SU-DHL-6 (cell line): Measurements from ENCODE around the gene PTPRG.

Experiments used
- EZH2phosphoT487 ChIP-seq: fragments of 200-600 bp; sonication (generic), shearing (Covaris generic); conservative IDR thresholded peaks from 2 replicates; pipeline ENCODE4 v1.6.1; 2018; ENCODE audit warnings: mild to moderate bottlenecking, antibody characterized with exemption, low read length, moderate library complexity, mixed read lengths
- TF ChIP-seq, protein P1 (sequence below): fragments of 200-600 bp; sonication (generic); IDR thresholded peaks from one replicate; pipeline ENCODE4 v1.5.1; 2017; ENCODE audit warnings: antibody characterized with exemption, mild to moderate bottlenecking, low read length, moderate library complexity; ENCODE audit not compliant: insufficient read depth, poor library complexity, severe bottlenecking

DNA sequence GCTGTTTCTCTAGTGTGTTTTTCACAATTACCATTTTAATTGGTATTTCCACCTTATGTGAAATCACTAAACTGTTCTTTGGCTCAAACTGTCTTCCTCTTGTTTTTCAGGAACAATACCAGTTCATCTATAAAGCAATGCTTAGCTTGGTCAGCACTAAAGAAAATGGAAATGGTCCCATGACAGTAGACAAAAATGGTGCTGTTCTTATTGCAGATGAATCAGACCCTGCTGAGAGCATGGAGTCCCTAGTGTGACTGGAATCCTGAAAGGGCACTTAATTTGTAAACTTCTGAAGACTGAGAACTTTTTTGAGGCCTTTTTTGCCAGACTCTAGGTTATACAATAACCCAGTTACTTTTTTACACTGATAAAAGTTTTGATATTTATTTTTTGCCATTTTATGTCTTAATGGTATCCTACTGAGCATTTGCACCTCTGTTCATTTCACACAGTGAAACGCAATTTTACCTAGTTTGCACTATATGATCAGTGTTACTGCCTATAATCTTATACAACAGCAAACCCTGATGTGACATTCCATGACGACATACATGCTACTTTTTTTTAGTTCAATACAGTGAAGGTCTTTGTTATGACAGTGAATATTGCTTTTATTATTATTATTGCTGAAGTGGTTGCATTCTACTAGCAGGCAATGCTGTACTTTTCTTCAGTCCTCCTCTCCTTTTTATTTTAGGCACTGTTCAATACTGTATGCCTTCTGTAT, 731.8 kb downstream of the PTPRG start:
- TF ChIP-seq, protein P1, sequence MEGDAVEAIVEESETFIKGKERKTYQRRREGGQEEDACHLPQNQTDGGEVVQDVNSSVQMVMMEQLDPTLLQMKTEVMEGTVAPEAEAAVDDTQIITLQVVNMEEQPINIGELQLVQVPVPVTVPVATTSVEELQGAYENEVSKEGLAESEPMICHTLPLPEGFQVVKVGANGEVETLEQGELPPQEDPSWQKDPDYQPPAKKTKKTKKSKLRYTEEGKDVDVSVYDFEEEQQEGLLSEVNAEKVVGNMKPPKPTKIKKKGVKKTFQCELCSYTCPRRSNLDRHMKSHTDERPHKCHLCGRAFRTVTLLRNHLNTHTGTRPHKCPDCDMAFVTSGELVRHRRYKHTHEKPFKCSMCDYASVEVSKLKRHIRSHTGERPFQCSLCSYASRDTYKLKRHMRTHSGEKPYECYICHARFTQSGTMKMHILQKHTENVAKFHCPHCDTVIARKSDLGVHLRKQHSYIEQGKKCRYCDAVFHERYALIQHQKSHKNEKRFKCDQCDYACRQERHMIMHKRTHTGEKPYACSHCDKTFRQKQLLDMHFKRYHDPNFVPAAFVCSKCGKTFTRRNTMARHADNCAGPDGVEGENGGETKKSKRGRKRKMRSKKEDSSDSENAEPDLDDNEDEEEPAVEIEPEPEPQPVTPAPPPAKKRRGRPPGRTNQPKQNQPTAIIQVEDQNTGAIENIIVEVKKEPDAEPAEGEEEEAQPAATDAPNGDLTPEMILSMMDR, result no peak
- no peak for TF ChIP-seq EZH2phosphoT487
